Lower leg skin (tissue), 3 donors: ENCODE measurements around the gene SCAP.
"Not testable (repeated sequence)": the region's sequence is repeated elsewhere in the genome, so short reads cannot be mapped to it uniquely, and the experiment has no call there.

ENCODE experiments used
- CTCF ChIP-seq, 3 donors: fragments of 450-650 bp; IDR thresholded peaks; one replicate each; pipeline ENCODE4 v1.5.1; 2016; ENCODE audit warnings: antibody characterized with exemption in 3 of 3, mild to moderate bottlenecking in 3 of 3, moderate library complexity in 2 of 3
- POLR2A ChIP-seq, 2 donors: fragments of 450-650 bp; IDR thresholded peaks; one replicate each; pipeline ENCODE4 v1.6.1; 2016 to 2017; ENCODE audit warnings: antibody characterized with exemption in 2 of 2, mild to moderate bottlenecking in 1 of 2, moderate library complexity in 1 of 2

GRCh38 chr3:47370020-47370419, 105.7 kb downstream of the SCAP start:
- not testable (repeated sequence) for TF ChIP-seq CTCF, POLR2A (IDR thresholded peaks at IDR 0.05)
